OCI-LY1 (cell line): ENCODE results near the gene VWA5B1.

ENCODE experiments used
- CTCF ChIP-seq: fragments of 200-600 bp; sonication (generic), shearing (Covaris generic); IDR thresholded peaks from 2 replicates; pipeline ENCODE4 v1.5.1; 2017; ENCODE audit warnings: mild to moderate bottlenecking, antibody characterized with exemption, low read length, moderate library complexity, mixed read lengths
- EZH2 ChIP-seq: fragments of 200-600 bp; sonication (generic), shearing (Covaris generic); IDR thresholded peaks from 2 replicates; pipeline ENCODE4 v1.8.0; 2017; ENCODE audit warnings: borderline replicate concordance, mixed run types, mild to moderate bottlenecking, antibody characterized with exemption, low read length, moderate library complexity, mixed read lengths

- TF ChIP-seq CTCF (no peak), EZH2 (no peak)
Observed at GRCh38 chr1:20385630-20386029, 95.0 kb downstream of the VWA5B1 start.
